Endothelial cell of umbilical vein (primary cell): ENCODE data around the gene CREB3.
A peak's percentile ranks its signal among the peaks of the same experiment; 100 is the strongest.

ENCODE experiments used
- CTCF ChIP-seq, 2 donors: IDR thresholded peaks; 1 replicate in 1 of 2; 2 replicates in 1 of 2; pipeline ENCODE4 v1.5.1; 2011; ENCODE audit warnings: low read length in 2 of 2, mild to moderate bottlenecking in 2 of 2, moderate library complexity in 2 of 2, control low read depth in 1 of 2, inconsistent platforms in 1 of 2, low read depth in 1 of 2; ENCODE audit not compliant: insufficient read depth in 1 of 2; ENCODE audit errors: extremely low read depth in 1 of 2
- EZH2 ChIP-seq: IDR thresholded peaks from 2 replicates; pipeline ENCODE4 v1.6.1; 2012; ENCODE audit warnings: borderline replicate concordance, low read depth, mild to moderate bottlenecking, moderate library complexity, low read length, inconsistent platforms; ENCODE audit not compliant: severe bottlenecking
- FOS ChIP-seq: IDR thresholded peaks from 2 replicates; pipeline ENCODE4 v1.6.1; 2011; ENCODE audit warnings: mild to moderate bottlenecking, low read length, moderate library complexity, borderline replicate concordance; ENCODE audit not compliant: insufficient read depth
- JUN ChIP-seq: IDR thresholded peaks from 2 replicates; pipeline ENCODE4 v1.6.1; 2011; ENCODE audit warnings: borderline replicate concordance, low read depth; ENCODE audit not compliant: insufficient read length, insufficient read depth
- MAX ChIP-seq: IDR thresholded peaks from 2 replicates; pipeline ENCODE4 v1.6.1; 2011; ENCODE audit not compliant: insufficient read depth, insufficient read length
- MYC ChIP-seq: IDR thresholded peaks from one replicate; pipeline ENCODE4 v1.6.1; 2011; ENCODE audit warnings: mild to moderate bottlenecking, low read depth, low read length
- POLR2A ChIP-seq: IDR thresholded peaks from 2 replicates; pipeline ENCODE4 v1.6.1; 2012; ENCODE audit warnings: low read depth, mild to moderate bottlenecking, control low read depth, low read length
- POLR2AphosphoS5 ChIP-seq: IDR thresholded peaks from 2 replicates; pipeline ENCODE4 v1.6.1; 2012; ENCODE audit warnings: low read depth, mild to moderate bottlenecking, control low read depth, low read length, moderate library complexity; ENCODE audit not compliant: insufficient read depth

GRCh38 chr9:35714579-35715252 lies 17.8 kb upstream of the CREB3 start:
- TF ChIP-seq EZH2 (no peak), CTCF (IDR thresholded peaks at IDR 0.05; ENCODE audit: extremely low read depth in 1 of 2, insufficient read depth in 1 of 2, low read depth in 1 of 2, low read length in 2 of 2) (no peak), POLR2A (no peak), POLR2AphosphoS5 (peak; percentile 23), JUN (no peak), MYC (no peak), MAX (no peak), FOS (no peak)
